Measurements from ENCODE around the gene PRKN.

PRKN gene

DNA sequence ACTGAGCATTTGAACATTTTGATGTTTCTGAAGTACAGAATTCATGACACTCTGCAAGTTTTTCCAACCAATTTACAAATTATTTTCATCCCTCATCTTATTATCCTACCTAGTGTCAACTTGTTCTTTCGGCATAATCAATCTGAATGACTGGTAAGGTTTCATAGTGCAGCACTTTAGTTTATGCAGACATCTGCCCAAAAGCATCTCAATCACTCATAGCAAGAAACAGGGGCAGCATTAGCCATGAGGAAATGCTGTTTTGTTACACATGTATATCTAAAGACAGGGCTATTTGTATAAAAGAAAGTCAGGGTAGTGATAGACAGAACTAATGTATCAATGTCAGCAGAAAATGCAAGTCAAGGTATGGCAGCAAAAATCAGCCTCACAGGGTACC lies 1075.6 kb downstream of the PRKN start:
- Histone ChIP-seq H3K27me3 (ENCODE audit: insufficient read depth, low read depth) (no peaks in the 10 kb centered on the region), H3K4me3 (IDR thresholded peaks at IDR 0.05; ENCODE audit: insufficient read depth, low read depth, low read length) (no peak overlapping the region), H2AFZ (ENCODE audit: low read depth) (no peak overlapping the region)

DNA sequence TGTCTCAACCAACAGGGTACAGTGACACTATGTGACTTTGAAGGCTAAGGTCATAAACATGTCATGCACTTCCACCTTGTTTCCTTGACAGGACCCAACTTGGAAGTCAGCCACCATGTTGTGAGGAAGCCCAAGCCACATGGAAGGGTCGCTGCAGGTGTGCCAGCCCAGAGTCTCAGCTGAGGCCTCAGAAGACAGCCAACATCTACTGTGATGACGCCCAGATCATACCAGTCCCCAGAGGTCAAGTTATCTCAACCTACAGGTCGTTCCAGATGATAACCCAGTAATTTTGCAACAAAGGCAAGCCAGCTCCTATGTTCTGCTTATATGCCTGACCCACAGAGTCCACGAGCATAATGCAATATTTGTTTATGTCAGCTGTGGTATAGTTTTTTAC lies 1077.7 kb downstream of the PRKN start:
- Histone ChIP-seq H3K4me2 (no peak overlapping the region), H3K36me3 (ENCODE audit: insufficient read depth) (no peaks in the 10 kb centered on the region), H4K20me1 (ENCODE audit: insufficient read depth) (no peaks in the 10 kb centered on the region), H3K4me3 (IDR thresholded peaks at IDR 0.05; ENCODE audit: insufficient read depth, low read depth, low read length) (no peak overlapping the region), H3K9ac (no peak overlapping the region), H2AFZ (ENCODE audit: low read depth) (no peak overlapping the region), H3K27me3 (ENCODE audit: insufficient read depth, low read depth) (no peaks in the 10 kb centered on the region), H3K79me2 (ENCODE audit: insufficient read depth, low read depth) (no peaks in the 10 kb centered on the region), H3K4me1 (ENCODE audit: low read depth, poor library complexity, severe bottlenecking) (peaks cover 6% of the 10 kb centered on the region), H3K27ac (no peak overlapping the region)
- TF ChIP-seq, protein P1, sequence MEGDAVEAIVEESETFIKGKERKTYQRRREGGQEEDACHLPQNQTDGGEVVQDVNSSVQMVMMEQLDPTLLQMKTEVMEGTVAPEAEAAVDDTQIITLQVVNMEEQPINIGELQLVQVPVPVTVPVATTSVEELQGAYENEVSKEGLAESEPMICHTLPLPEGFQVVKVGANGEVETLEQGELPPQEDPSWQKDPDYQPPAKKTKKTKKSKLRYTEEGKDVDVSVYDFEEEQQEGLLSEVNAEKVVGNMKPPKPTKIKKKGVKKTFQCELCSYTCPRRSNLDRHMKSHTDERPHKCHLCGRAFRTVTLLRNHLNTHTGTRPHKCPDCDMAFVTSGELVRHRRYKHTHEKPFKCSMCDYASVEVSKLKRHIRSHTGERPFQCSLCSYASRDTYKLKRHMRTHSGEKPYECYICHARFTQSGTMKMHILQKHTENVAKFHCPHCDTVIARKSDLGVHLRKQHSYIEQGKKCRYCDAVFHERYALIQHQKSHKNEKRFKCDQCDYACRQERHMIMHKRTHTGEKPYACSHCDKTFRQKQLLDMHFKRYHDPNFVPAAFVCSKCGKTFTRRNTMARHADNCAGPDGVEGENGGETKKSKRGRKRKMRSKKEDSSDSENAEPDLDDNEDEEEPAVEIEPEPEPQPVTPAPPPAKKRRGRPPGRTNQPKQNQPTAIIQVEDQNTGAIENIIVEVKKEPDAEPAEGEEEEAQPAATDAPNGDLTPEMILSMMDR (conservative IDR thresholded peaks at IDR 0.05; ENCODE audit: low read depth, low read length) = no peak

More for the DNA sequence above, 1075.6 kb downstream of the PRKN start:
- Histone ChIP-seq H4K20me1 (ENCODE audit: insufficient read depth) (no peaks in the 10 kb centered on the region), H3K4me2 (no peak overlapping the region), H3K4me1 (ENCODE audit: low read depth, poor library complexity, severe bottlenecking) (peaks cover 6% of the 10 kb centered on the region), H3K36me3 (ENCODE audit: insufficient read depth) (no peaks in the 10 kb centered on the region), H3K79me2 (ENCODE audit: insufficient read depth, low read depth) (no peaks in the 10 kb centered on the region), H3K27ac (no peak overlapping the region), H3K9ac (no peak overlapping the region)
- TF ChIP-seq, protein P1 (conservative IDR thresholded peaks at IDR 0.05; ENCODE audit: low read depth, low read length) = no peak

DNA sequence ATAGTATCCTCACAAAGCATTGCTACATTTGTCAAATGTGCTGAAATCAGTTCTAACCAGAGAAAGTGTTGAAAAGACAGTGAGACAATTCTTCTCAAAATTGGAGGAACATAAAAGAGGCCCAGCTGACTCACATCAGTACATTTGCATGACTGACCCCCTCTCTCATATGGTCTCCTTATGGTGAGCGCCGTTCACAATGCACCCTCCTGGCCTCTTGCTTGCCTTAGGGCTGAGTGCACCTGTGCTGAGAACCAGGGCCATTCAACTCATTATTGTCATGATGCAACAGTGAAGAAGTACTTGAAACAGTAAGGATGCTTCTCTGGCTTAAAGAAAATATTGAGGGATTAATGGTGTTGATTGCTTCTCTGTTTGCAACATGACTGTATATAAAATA lies 1078.5 kb downstream of the PRKN start:
- no peaks in the 10 kb centered on the region for H3K36me3 ChIP-seq (ENCODE audit: insufficient read depth)
- H2AFZ ChIP-seq (ENCODE audit: low read depth) = no peak overlapping the region
- H4K20me1 ChIP-seq (ENCODE audit: insufficient read depth) = no peaks in the 10 kb centered on the region
- no peaks in the 10 kb centered on the region for H3K79me2 ChIP-seq (ENCODE audit: insufficient read depth, low read depth)
- H3K9ac ChIP-seq = no peak overlapping the region
- H3K27ac ChIP-seq = no peak overlapping the region
- TF ChIP-seq, protein P1 (conservative IDR thresholded peaks at IDR 0.05; ENCODE audit: low read depth, low read length) = no peak
- peaks cover 8% of the 10 kb centered on the region for H3K4me1 ChIP-seq (ENCODE audit: low read depth, poor library complexity, severe bottlenecking)
- no peak overlapping the region for H3K4me2 ChIP-seq
- H3K4me3 ChIP-seq (IDR thresholded peaks at IDR 0.05; ENCODE audit: insufficient read depth, low read depth, low read length) = no peak overlapping the region
- no peaks in the 10 kb centered on the region for H3K27me3 ChIP-seq (ENCODE audit: insufficient read depth, low read depth)

DNA sequence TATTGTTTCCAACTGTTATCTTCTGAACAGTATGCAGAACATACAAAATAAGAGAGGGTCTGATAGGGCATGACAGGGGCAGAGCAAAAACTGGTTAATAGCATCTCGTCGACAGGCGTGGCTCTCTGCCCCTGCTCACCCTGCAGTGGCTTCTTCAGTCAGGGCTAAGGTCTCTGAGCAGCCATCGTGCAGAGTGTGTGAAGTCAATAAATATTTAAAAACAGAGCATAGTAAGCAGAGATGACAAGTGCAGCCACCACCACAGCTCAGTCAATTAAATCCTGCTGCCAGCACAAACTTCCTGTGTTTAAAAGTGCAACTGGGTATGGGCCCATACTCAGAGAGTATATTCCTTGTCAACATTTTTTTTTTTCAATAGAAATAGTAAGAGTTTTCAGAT lies 1080.3 kb downstream of the PRKN start:
- Histone ChIP-seq H3K36me3 (ENCODE audit: insufficient read depth) (no peaks in the 10 kb centered on the region), H3K27ac (no peak overlapping the region), H3K4me2 (no peak overlapping the region), H4K20me1 (ENCODE audit: insufficient read depth) (no peaks in the 10 kb centered on the region), H3K27me3 (ENCODE audit: insufficient read depth, low read depth) (no peaks in the 10 kb centered on the region), H3K4me1 (ENCODE audit: low read depth, poor library complexity, severe bottlenecking) (peaks cover 26% of the 10 kb centered on the region), H3K9ac (no peak overlapping the region), H3K4me3 (IDR thresholded peaks at IDR 0.05; ENCODE audit: insufficient read depth, low read depth, low read length) (no peak overlapping the region), H2AFZ (ENCODE audit: low read depth) (no peak overlapping the region), H3K79me2 (ENCODE audit: insufficient read depth, low read depth) (no peaks in the 10 kb centered on the region)
- TF ChIP-seq, protein P1 (conservative IDR thresholded peaks at IDR 0.05; ENCODE audit: low read depth, low read length) = no peak
